ENCODE measurements around the gene TRIP10. TPM values are rescaled to one million over a fixed set of nuclear protein-coding genes. Genes with fewer than 3 reads are reported as not detected.

The TRIP10 gene
- total and polyA plus RNA-seq, 2 of the 13 experiments (the other 11 are each of a cell fraction or from before 2014, with no cell fraction given) = 32.5 to 33.2 TPM

GRCh38 chr19:6717441-6717971, 22.0 kb upstream of the TRIP10 start (continued):
- TF ChIP-seq LCORL (IDR thresholded peaks at IDR 0.05) (peak; percentile 56; the same call in 1 of the 2 replicates), LCORL (CRISPR knock-in tag; IDR thresholded peaks at IDR 0.05) (no peak), CREB1 (IDR thresholded peaks at IDR 0.05) (peak; percentile 40; the same call in 1 of the 2 replicates), CREB1 (CRISPR knock-in tag; IDR thresholded peaks at IDR 0.05) (no peak), ZNF556 (CRISPR knock-in tag; IDR thresholded peaks at IDR 0.05; ENCODE audit: borderline replicate concordance) (no peak), CHD4 (IDR thresholded peaks at IDR 0.05; ENCODE audit: borderline replicate concordance, low read length) (peak; percentile 98), FUBP1 (CRISPR knock-in tag; IDR thresholded peaks at IDR 0.05; ENCODE audit: borderline replicate concordance) (peak; percentile 62; the same call in 1 of the 2 replicates), GTF2F1 (IDR thresholded peaks at IDR 0.05; ENCODE audit: low read length) (0 out of 2 replicates have a peak, but pooled peaks have one; percentile 26), SOX13 (IDR thresholded peaks at IDR 0.05) (no peak), SOX13 (CRISPR knock-in tag; conservative IDR thresholded peaks at IDR 0.05 in 1 of 2, IDR thresholded peaks at IDR 0.05 in 1 of 2) (no peak), NFIB (CRISPR knock-in tag; IDR thresholded peaks at IDR 0.05; ENCODE audit: borderline replicate concordance) (0 out of 2 replicates have a peak, but pooled peaks have one; percentile 32), HNRNPL (IDR thresholded peaks at IDR 0.05; ENCODE audit: low read depth, low read length) (peak; percentile 88), PHB2 (IDR thresholded peaks at IDR 0.05; ENCODE audit: partially characterized antibody) (peak; percentile 35), FOXA1 (IDR thresholded peaks at IDR 0.05) (peak; percentile 26; the same call in 1 of the 2 replicates), FOXA1 (CRISPR knock-in tag; IDR thresholded peaks at IDR 0.05) (no peak), NONO (IDR thresholded peaks at IDR 0.05) (peak; percentile 80; the same call in 1 of the 2 replicates), NONO (CRISPR knock-in tag; conservative IDR thresholded peaks at IDR 0.05) (no peak; the same call in 1 of the 2 replicates), NCOR1 (IDR thresholded peaks at IDR 0.05; ENCODE audit: borderline replicate concordance, low read length) (peak; percentile 34; the same call in 1 of the 2 replicates), ARNT (IDR thresholded peaks at IDR 0.05) (peak; percentile 81; the same call in 1 of the 2 replicates), NBN (conservative IDR thresholded peaks at IDR 0.05) (peak; percentile 99), ZNF724P (CRISPR knock-in tag; IDR thresholded peaks at IDR 0.05; ENCODE audit: borderline replicate concordance) (0 out of 2 replicates have a peak, but pooled peaks have one; percentile 34), FOXA3 (CRISPR knock-in tag; IDR thresholded peaks at IDR 0.05) (no peak), FOXK2 (IDR thresholded peaks at IDR 0.05) (peak; percentile 58; the same call in 1 of the 2 replicates), TEAD3 (CRISPR knock-in tag; optimal IDR thresholded peaks at IDR 0.05; ENCODE audit: borderline replicate concordance) (peak; percentile 20), TRIM24 (CRISPR knock-in tag; IDR thresholded peaks at IDR 0.05) (0 out of 2 replicates have a peak, but pooled peaks have one; percentile 52), CBX1 (IDR thresholded peaks at IDR 0.05; ENCODE audit: low read depth) (no peak), ZNF564 (CRISPR knock-in tag; IDR thresholded peaks at IDR 0.05) (no peak), SAFB2 (CRISPR knock-in tag; IDR thresholded peaks at IDR 0.05; ENCODE audit: borderline replicate concordance, low read depth) (no peak), ZNF782 (CRISPR knock-in tag; IDR thresholded peaks at IDR 0.05; ENCODE audit: borderline replicate concordance) (no peak), RAD21 (CRISPR knock-in tag; IDR thresholded peaks at IDR 0.05) (no peak), ZFYVE20 (CRISPR knock-in tag; IDR thresholded peaks at IDR 0.05; ENCODE audit: borderline replicate concordance, low read depth) (0 out of 2 replicates have a peak, but pooled peaks have one; percentile 68), ZNF414 (CRISPR knock-in tag; IDR thresholded peaks at IDR 0.05) (0 out of 2 replicates have a peak, but pooled peaks have one; percentile 4), ATM (IDR thresholded peaks at IDR 0.05; ENCODE audit: borderline replicate concordance) (peak; percentile 87)

All from HepG2 (cell line).